Measurements from ENCODE around the gene TACR2. TPM values are rescaled to one million over a fixed set of nuclear protein-coding genes. Genes with fewer than 3 reads are reported as not detected.
A peak's percentile ranks its signal among the peaks of the same experiment; 100 is the strongest.

The TACR2 gene
- total and polyA plus RNA-seq, 2 experiments from 2014 or later = not detected

DNA sequence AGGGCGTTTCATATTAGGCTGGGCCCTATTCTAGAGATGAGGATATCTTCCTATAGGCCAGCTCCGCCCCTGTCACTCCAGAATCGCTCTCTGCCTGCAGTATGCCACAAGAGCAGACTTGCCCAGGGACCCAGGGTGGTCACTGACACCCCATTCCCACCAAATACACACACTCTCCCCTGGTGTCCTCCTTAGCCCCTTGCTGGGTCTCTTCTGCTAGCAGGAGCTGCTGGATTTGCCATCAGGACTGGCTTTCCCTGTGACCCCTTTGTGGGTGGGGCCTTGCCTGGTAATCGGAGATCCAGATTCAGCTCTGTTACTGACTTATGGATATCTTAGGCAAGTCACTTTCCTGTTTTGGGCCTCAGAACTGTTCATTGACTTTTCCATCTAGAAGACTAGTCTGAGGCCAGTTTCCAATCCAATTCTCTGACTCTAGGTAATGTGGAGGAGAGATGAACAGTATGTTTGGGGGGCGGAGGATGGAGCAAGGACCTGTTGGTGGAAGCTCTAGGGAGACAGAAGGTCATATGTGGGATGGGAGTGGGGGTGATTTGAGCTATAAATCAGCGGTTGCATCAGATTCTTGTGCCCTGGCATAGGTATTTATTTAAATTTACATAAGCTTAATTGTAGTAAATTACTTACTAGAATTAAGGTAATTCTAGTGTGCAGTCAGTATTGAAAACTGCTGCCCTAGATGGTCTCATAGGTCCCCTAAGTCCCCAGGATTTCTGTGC lies 36.1 kb upstream of the TACR2 start (continued):
- TF ChIP-seq, protein P1, sequence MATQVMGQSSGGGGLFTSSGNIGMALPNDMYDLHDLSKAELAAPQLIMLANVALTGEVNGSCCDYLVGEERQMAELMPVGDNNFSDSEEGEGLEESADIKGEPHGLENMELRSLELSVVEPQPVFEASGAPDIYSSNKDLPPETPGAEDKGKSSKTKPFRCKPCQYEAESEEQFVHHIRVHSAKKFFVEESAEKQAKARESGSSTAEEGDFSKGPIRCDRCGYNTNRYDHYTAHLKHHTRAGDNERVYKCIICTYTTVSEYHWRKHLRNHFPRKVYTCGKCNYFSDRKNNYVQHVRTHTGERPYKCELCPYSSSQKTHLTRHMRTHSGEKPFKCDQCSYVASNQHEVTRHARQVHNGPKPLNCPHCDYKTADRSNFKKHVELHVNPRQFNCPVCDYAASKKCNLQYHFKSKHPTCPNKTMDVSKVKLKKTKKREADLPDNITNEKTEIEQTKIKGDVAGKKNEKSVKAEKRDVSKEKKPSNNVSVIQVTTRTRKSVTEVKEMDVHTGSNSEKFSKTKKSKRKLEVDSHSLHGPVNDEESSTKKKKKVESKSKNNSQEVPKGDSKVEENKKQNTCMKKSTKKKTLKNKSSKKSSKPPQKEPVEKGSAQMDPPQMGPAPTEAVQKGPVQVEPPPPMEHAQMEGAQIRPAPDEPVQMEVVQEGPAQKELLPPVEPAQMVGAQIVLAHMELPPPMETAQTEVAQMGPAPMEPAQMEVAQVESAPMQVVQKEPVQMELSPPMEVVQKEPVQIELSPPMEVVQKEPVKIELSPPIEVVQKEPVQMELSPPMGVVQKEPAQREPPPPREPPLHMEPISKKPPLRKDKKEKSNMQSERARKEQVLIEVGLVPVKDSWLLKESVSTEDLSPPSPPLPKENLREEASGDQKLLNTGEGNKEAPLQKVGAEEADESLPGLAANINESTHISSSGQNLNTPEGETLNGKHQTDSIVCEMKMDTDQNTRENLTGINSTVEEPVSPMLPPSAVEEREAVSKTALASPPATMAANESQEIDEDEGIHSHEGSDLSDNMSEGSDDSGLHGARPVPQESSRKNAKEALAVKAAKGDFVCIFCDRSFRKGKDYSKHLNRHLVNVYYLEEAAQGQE (IDR thresholded peaks at IDR 0.05; ENCODE audit: unreplicated experiment) = no peak
- no peak for TF ChIP-seq CREB1 (CRISPR knock-in tag; IDR thresholded peaks at IDR 0.05; ENCODE audit: low read depth)
- TF ChIP-seq NANOG (IDR thresholded peaks at IDR 0.05; ENCODE audit: borderline replicate concordance) = no peak
- no peak for TF ChIP-seq EZH2 (IDR thresholded peaks at IDR 0.05; ENCODE audit: low read depth, unreplicated experiment)

DNA sequence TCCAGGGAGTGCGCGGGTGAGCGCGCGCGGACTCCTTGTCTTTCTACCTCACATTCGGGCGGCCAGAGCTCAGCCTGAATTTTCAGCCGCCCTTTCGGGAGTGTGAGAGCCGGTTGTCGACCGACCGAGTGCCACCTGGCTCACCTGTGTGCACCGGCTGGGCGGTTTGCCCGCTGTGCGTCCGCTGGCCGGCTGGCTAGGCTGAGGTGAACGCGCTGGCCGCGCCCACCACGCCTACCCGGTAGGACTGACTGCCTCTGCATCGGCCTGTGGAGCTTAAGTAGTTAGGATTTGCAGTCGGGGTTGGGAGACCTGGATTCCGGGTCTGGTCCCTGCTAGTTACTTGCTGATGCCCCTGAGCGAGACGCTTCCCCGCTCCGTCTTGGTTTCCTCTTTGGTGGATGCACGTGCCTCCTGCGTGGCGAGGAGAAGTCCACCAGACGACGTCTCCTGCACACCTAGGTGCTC lies 35.1 kb upstream of the TACR2 start:
- no peak overlapping the region for H3K27ac ChIP-seq (ENCODE audit: low read depth)
- H3K4me1 ChIP-seq (ENCODE audit: insufficient read depth) = peaks cover 13% of the 10 kb centered on the region
- Mint-ChIP-seq H3K9me3 (no peaks in the 10 kb centered on the region), H3K4me3 (peak overlapping the region; percentile 77), H3K27me3 (ENCODE audit: insufficient read depth, low read depth, poor library complexity) (peaks cover 23% of the 10 kb centered on the region), H3K27ac (no peak overlapping the region), H3K36me3 (ENCODE audit: low read depth) (no peaks in the 10 kb centered on the region; the same call in 2 of the 3 replicates), H3K4me1 (peaks cover 19% of the 10 kb centered on the region)
- H2AFZ ChIP-seq = peak overlapping the region; percentile 97
- no peaks in the 10 kb centered on the region for H3K79me2 ChIP-seq (replicated peaks; ENCODE audit: insufficient read depth)
- peaks cover 7% of the 10 kb centered on the region; the same call in 1 of the 2 replicates for H4K20me1 ChIP-seq (replicated peaks; ENCODE audit: insufficient read depth)
- no peaks in the 10 kb centered on the region for H3K36me3 ChIP-seq (ENCODE audit: insufficient read depth)
- DNase-seq (ENCODE audit: low spot score) (peak; percentile 83), ATAC-seq (peak; percentile 79)
- H3F3A ChIP-seq (replicated peaks; ENCODE audit: low read depth) = no peaks in the 10 kb centered on the region
- no peaks in the 10 kb centered on the region for H3K9me2 ChIP-seq (ENCODE audit: insufficient read depth)
- peak overlapping the region; percentile 95 for H3K4me3 ChIP-seq
- H3K27me3 ChIP-seq (ENCODE audit: insufficient read depth) = peaks cover 38% of the 10 kb centered on the region
- peak overlapping the region; percentile 94 for H3K4me2 ChIP-seq
- TF ChIP-seq, protein P1 (IDR thresholded peaks at IDR 0.05; ENCODE audit: unreplicated experiment) = no peak
- TF ChIP-seq, protein P2, sequence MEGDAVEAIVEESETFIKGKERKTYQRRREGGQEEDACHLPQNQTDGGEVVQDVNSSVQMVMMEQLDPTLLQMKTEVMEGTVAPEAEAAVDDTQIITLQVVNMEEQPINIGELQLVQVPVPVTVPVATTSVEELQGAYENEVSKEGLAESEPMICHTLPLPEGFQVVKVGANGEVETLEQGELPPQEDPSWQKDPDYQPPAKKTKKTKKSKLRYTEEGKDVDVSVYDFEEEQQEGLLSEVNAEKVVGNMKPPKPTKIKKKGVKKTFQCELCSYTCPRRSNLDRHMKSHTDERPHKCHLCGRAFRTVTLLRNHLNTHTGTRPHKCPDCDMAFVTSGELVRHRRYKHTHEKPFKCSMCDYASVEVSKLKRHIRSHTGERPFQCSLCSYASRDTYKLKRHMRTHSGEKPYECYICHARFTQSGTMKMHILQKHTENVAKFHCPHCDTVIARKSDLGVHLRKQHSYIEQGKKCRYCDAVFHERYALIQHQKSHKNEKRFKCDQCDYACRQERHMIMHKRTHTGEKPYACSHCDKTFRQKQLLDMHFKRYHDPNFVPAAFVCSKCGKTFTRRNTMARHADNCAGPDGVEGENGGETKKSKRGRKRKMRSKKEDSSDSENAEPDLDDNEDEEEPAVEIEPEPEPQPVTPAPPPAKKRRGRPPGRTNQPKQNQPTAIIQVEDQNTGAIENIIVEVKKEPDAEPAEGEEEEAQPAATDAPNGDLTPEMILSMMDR (conservative IDR thresholded peaks at IDR 0.05; ENCODE audit: low read depth in 2 of 2) = no peak
- TF ChIP-seq EZH2phosphoT487 (IDR thresholded peaks at IDR 0.05; ENCODE audit: unreplicated experiment) (no peak), CREB1 (CRISPR knock-in tag; IDR thresholded peaks at IDR 0.05; ENCODE audit: low read depth) (no peak)
- TF ChIP-seq, protein P3, sequence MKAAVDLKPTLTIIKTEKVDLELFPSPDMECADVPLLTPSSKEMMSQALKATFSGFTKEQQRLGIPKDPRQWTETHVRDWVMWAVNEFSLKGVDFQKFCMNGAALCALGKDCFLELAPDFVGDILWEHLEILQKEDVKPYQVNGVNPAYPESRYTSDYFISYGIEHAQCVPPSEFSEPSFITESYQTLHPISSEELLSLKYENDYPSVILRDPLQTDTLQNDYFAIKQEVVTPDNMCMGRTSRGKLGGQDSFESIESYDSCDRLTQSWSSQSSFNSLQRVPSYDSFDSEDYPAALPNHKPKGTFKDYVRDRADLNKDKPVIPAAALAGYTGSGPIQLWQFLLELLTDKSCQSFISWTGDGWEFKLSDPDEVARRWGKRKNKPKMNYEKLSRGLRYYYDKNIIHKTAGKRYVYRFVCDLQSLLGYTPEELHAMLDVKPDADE (IDR thresholded peaks at IDR 0.05) = no peak

Measured in GM23338 (cell line).